Measurements from ENCODE around the gene PATL2.
"Not testable (repeated sequence)": the region's sequence is repeated elsewhere in the genome, so short reads cannot be mapped to it uniquely, and the experiment has no call there.

PATL2 gene

GRCh38 chr15:44647036-44647435, 64.1 kb downstream of the PATL2 start:
- DNase-seq (ENCODE audit: low spot score) = no peak

- no peak for DNase-seq (ENCODE audit: low spot score)
These were observed 64.7 kb downstream of the PATL2 start for GRCh38 chr15:44646460-44646859.

GRCh38 chr15:44641651-44642050, 69.5 kb downstream of the PATL2 start:
- no peak for DNase-seq (ENCODE audit: low spot score)

- no peak for DNase-seq (ENCODE audit: low spot score)
These were observed 74.1 kb downstream of the PATL2 start for GRCh38 chr15:44636976-44637375.

- no peak for DNase-seq (ENCODE audit: low spot score)
These were observed 77.5 kb downstream of the PATL2 start for GRCh38 chr15:44633603-44634002.

GRCh38 chr15:44625286-44625685, 85.8 kb downstream of the PATL2 start:
- not testable (repeated sequence) for DNase-seq (ENCODE audit: low spot score)

DNA sequence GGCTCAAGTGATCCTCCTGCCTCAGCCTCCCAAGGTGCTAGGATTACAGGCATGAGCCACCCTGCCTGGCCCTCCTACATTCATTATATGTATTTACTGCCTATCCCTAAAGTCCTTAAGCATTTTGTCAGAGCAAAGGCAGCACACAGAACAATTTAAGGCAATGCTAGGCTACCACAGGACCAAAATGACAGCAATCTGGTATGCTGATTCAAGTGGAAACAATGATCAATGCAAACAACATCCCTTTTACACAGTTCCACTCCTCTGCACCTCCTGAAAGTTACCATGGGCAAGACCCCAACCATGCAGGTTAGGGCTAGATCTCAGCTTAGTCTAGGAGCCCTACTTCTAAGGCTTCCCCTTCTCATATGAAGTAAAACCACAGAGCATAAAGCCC, 87.9 kb downstream of the PATL2 start:
- DNase-seq (ENCODE audit: low spot score) = no peak

DNA sequence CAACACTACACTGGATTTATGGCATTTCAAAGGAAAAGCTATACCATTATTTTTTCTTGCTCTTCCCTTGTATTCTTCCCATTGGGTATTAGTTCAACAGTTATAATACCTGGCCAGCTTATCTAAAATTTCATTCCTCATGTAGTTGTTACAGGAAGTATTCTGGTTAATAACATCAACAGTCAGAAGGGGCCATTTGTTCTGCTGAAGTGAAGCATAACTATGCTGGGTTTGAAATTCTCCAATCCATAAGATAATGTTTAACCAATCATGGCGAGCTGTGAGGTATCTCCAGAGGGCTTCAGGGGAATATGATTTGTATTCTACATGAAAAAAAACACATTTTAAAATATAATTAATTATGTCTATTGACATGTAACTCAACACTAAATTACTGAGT, 91.0 kb downstream of the PATL2 start:
- DNase-seq (ENCODE audit: low spot score) = no peak

DNA sequence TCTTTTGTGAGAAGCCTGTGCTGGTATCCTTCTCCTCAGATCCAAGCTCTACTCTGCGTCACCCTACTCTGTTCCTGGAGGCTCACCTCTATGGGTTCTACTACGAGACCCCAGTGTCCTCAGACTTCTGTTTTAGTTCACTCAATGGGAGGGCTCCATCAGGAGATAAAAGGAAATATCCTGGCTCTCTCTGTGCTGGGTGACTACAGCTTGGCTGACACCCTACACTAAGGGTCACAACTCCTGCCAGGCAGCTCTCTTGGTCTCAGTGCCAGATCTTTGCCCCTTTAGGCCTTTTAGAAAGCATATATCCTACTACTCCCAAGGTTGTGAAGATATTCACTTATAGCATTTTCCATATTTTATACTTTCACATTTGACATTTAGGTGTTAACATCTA, 94.1 kb downstream of the PATL2 start:
- DNase-seq (ENCODE audit: low spot score) = no peak
